IPS-18a (cell line): ENCODE data around the gene PPM1M.

Experiments used
- H3K27ac ChIP-seq: one replicate; pipeline ENCODE4 v1.5.1; 2013; ENCODE audit warnings: low read length
- H3K27me3 ChIP-seq: one replicate; pipeline ENCODE4 v1.6.1; 2013; ENCODE audit warnings: mild to moderate bottlenecking, low read length; ENCODE audit not compliant: control insufficient read depth, insufficient read depth
- H3K36me3 ChIP-seq: one replicate; pipeline ENCODE4 v1.6.1; 2013; ENCODE audit warnings: low read depth, low read length; ENCODE audit not compliant: control insufficient read depth
- H3K4me1 ChIP-seq: one replicate; pipeline ENCODE4 v1.6.1; 2013; ENCODE audit warnings: low read depth, low read length; ENCODE audit not compliant: control insufficient read depth
- H3K4me3 ChIP-seq: one replicate; pipeline ENCODE4 v1.5.1; 2013; ENCODE audit warnings: low read length
- H3K9ac ChIP-seq: one replicate; pipeline ENCODE4 v1.6.1; 2013; ENCODE audit warnings: mild to moderate bottlenecking, low read length, moderate library complexity
- H3K9me3 ChIP-seq: one replicate; pipeline ENCODE4 v1.6.1; 2013; ENCODE audit warnings: low read depth, low read length; ENCODE audit not compliant: control insufficient read depth

PPM1M gene

DNA sequence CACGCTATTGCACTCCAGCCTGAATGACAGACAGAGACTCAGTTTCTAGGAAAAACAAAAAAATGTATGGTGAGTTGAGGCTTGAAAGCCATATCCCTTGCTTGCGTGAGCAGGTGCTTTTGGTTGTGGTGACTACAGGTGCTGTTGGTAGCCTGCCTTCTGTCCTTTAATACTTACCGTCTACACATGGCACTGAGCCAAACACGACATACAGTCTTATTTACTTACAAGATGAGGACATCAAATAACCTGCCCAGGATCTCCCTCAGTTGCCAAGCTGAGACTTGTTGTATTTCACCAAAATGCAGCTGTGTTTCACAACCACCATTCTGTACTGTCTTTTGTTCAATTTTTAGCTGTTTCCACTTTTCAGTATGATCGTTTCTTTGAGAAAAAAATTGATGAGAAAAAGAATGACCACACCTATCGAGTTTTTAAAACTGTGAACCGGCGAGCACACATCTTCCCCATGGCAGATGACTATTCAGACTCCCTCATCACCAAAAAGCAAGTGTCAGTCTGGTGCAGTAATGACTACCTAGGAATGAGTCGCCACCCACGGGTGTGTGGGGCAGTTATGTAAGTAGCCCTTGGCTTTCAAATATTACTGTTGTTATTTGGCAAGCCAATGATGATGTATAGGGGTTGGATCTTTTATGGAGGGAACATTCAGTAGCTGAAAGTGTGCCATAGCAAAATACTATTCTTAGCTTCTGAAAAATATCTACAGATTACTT lies 41.1 kb upstream of the PPM1M start:
- Histone ChIP-seq H3K27me3 (no peaks in the 10 kb centered on the region), H3K4me1 (no peaks in the 10 kb centered on the region), H3K36me3 (peaks cover 81% of the 10 kb centered on the region), H3K9me3 (no peaks in the 10 kb centered on the region), H3K27ac (no peak overlapping the region), H3K9ac (no peak overlapping the region), H3K4me3 (no peak overlapping the region)

- H3K27me3 ChIP-seq, result no peaks in the 10 kb centered on the region
- H3K4me1 ChIP-seq, result no peaks in the 10 kb centered on the region
- H3K9ac ChIP-seq, result no peak overlapping the region
- no peak overlapping the region for H3K4me3 ChIP-seq
- H3K27ac ChIP-seq, result no peak overlapping the region
- H3K36me3 ChIP-seq, result peaks cover 86% of the 10 kb centered on the region
- H3K9me3 ChIP-seq, result no peaks in the 10 kb centered on the region
These were observed 39.7 kb upstream of the PPM1M start for GRCh38 chr3:52205727-52206372.

DNA sequence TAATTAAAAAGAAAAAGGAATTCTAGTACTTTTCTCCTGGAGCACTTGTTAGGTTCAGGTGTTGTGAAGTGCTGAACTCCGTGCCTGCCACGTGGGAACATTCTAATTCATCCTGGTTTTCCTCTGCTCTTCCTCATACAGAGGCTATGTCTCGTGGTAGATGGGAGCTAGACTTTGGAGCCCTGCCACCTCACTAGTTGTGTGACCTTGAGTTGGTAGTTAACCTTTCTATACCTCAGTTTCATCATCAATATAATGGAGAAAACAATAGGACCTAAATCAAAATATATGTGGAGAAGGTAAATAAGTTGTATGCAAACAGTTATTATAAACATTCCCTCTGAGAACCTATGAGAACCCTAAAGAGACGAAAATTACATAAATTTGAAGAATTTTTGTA lies 37.0 kb upstream of the PPM1M start:
- Histone ChIP-seq H3K36me3 (peaks cover 91% of the 10 kb centered on the region), H3K27ac (no peak overlapping the region), H3K4me1 (no peaks in the 10 kb centered on the region), H3K9ac (no peak overlapping the region), H3K27me3 (no peaks in the 10 kb centered on the region), H3K4me3 (no peak overlapping the region), H3K9me3 (no peaks in the 10 kb centered on the region)

DNA sequence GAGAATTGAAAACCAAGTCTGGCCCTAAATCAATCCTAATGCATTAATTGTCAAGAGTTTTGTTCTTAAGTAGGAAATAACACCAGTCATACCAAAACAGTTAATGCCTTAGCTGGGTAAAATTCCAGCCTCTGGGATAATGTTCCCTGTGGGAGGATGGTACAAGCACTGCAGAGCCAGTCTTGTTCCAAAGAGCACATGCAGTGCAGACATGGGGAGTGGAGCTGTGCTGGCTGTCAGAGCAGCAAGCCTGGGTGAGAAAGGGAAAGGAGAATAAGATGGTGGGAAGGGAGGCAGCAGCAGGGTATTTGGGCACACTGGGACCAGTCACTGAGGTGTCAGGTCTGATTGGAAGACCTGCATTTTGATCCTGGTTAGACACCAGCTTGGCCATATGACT lies 35.5 kb upstream of the PPM1M start:
- H3K9ac ChIP-seq, result no peak overlapping the region
- no peaks in the 10 kb centered on the region for H3K9me3 ChIP-seq
- H3K4me3 ChIP-seq, result no peak overlapping the region
- H3K36me3 ChIP-seq, result peaks cover 90% of the 10 kb centered on the region
- no peaks in the 10 kb centered on the region for H3K27me3 ChIP-seq
- H3K4me1 ChIP-seq, result no peaks in the 10 kb centered on the region
- no peak overlapping the region for H3K27ac ChIP-seq

- Histone ChIP-seq H3K4me3 (no peak overlapping the region), H3K4me1 (no peaks in the 10 kb centered on the region), H3K9ac (no peak overlapping the region), H3K27me3 (no peaks in the 10 kb centered on the region), H3K36me3 (peaks cover 86% of the 10 kb centered on the region), H3K27ac (no peak overlapping the region), H3K9me3 (no peaks in the 10 kb centered on the region)
These were observed 35.0 kb upstream of the PPM1M start for GRCh38 chr3:52210550-52211046.

- no peak overlapping the region for H3K9ac ChIP-seq
- H3K4me1 ChIP-seq, result no peaks in the 10 kb centered on the region
- no peaks in the 10 kb centered on the region for H3K9me3 ChIP-seq
- H3K27ac ChIP-seq, result no peak overlapping the region
- H3K27me3 ChIP-seq, result no peaks in the 10 kb centered on the region
- peaks cover 79% of the 10 kb centered on the region for H3K36me3 ChIP-seq
- no peak overlapping the region for H3K4me3 ChIP-seq
These were observed 34.2 kb upstream of the PPM1M start for GRCh38 chr3:52211268-52211891.

GRCh38 chr3:52213005-52213404 lies 32.6 kb upstream of the PPM1M start:
- Histone ChIP-seq H3K4me1 (peaks cover under 1% of the 10 kb centered on the region), H3K27ac (no peak overlapping the region), H3K9me3 (no peaks in the 10 kb centered on the region), H3K36me3 (peaks cover 66% of the 10 kb centered on the region), H3K9ac (no peak overlapping the region), H3K4me3 (no peak overlapping the region), H3K27me3 (no peaks in the 10 kb centered on the region)

- no peak overlapping the region for H3K9ac ChIP-seq
- no peaks in the 10 kb centered on the region for H3K9me3 ChIP-seq
- H3K36me3 ChIP-seq, result peaks cover 57% of the 10 kb centered on the region
- peaks cover 3% of the 10 kb centered on the region for H3K4me1 ChIP-seq
- H3K4me3 ChIP-seq, result no peak overlapping the region
- H3K27me3 ChIP-seq, result no peaks in the 10 kb centered on the region
- H3K27ac ChIP-seq, result no peak overlapping the region
These were observed 31.7 kb upstream of the PPM1M start for GRCh38 chr3:52213901-52214300.

DNA sequence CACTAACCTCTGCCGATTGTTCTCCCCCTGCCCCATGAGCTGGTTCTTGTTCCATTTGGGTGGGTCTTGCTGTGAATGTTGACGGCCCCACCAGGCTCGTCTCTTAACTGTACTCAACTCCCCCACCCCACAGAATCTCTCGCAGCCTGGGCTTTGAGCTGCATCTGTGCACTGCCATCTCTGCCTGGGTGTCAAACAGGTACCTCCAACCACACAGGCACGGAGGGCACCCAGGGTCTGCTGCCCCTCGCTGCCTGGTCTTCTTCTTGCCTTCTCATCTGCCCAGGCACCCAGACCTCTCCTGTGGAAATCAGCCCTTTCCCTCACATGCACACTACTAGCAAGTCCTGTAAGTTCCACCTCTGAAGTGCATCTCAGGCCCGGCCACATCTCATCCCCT lies 30.2 kb upstream of the PPM1M start:
- no peak overlapping the region for H3K4me3 ChIP-seq
- H3K9me3 ChIP-seq, result no peaks in the 10 kb centered on the region
- H3K27ac ChIP-seq, result no peak overlapping the region
- no peak overlapping the region for H3K9ac ChIP-seq
- peaks cover 3% of the 10 kb centered on the region for H3K4me1 ChIP-seq
- peaks cover 46% of the 10 kb centered on the region for H3K36me3 ChIP-seq
- H3K27me3 ChIP-seq, result no peaks in the 10 kb centered on the region

- H3K27me3 ChIP-seq, result no peaks in the 10 kb centered on the region
- H3K9me3 ChIP-seq, result no peaks in the 10 kb centered on the region
- peaks cover 3% of the 10 kb centered on the region for H3K4me1 ChIP-seq
- H3K36me3 ChIP-seq, result peaks cover 33% of the 10 kb centered on the region
- H3K27ac ChIP-seq, result no peak overlapping the region
- no peak overlapping the region for H3K9ac ChIP-seq
- no peak overlapping the region for H3K4me3 ChIP-seq
These were observed 28.8 kb upstream of the PPM1M start for GRCh38 chr3:52216585-52217408.

DNA sequence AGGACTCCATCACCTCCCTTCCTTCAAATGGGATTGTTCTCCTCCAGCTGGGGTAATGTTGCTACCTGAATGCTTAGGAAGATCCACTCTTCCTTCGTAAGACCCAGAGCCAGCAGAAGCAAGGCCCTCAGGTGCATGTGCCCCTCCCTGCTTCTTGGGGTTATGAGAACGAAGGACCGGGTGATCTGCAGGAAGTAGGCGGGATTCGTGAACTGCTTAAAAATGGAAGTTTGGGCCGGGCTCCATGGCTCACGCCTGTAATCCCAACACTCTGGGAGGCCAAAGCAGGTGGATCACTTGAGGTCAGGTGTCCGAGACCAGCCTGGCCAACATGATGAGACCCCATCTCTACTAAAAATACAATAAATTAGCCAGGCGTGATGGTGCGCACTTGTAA lies 28.2 kb upstream of the PPM1M start:
- no peaks in the 10 kb centered on the region for H3K27me3 ChIP-seq
- no peak overlapping the region for H3K27ac ChIP-seq
- no peak overlapping the region for H3K9ac ChIP-seq
- H3K36me3 ChIP-seq, result peaks cover 27% of the 10 kb centered on the region
- H3K4me1 ChIP-seq, result peaks cover 3% of the 10 kb centered on the region
- no peaks in the 10 kb centered on the region for H3K9me3 ChIP-seq
- no peak overlapping the region for H3K4me3 ChIP-seq
